Lung (tissue), 12 donors: ENCODE data around the gene MUC4. TPM values are rescaled to one million over a fixed set of nuclear protein-coding genes. Genes with fewer than 3 reads are reported as not detected.
"Not testable (repeated sequence)": the region's sequence is repeated elsewhere in the genome, so short reads cannot be mapped to it uniquely, and the experiment has no call there.

ENCODE experiments used
- ATAC-seq: fragments of 200-7000 bp; cut with Tn5 transposase; one replicate; pipeline ENCODE4 v1.9.1; 2020; ENCODE audit warnings: moderate number of reproducible peaks; ENCODE audit not compliant: insufficient read depth, low FRiP score
- DNase-seq, 3 donors: peaks; one replicate each; pipeline ENCODE4 v3.0.0-alpha.2; 2013 to 2017
- H3K27ac ChIP-seq, 2 donors: one replicate each; pipeline ENCODE4 v1.5.1; 2013; ENCODE audit warnings: mild to moderate bottlenecking in 2 of 2, moderate library complexity in 2 of 2, control low read depth in 1 of 2, inconsistent platforms in 1 of 2, low read depth in 1 of 2, low read length in 1 of 2
- H3K27me3 ChIP-seq, 3 donors: one replicate each; pipeline ENCODE4 v1.5.1; 2013; ENCODE audit warnings: low read length in 2 of 3; ENCODE audit not compliant: control insufficient read depth in 3 of 3, insufficient read depth in 3 of 3
- H3K36me3 ChIP-seq, 4 donors: one replicate each; pipeline ENCODE4 v1.5.1; 2013; ENCODE audit warnings: low read length in 4 of 4, mild to moderate bottlenecking in 1 of 4, moderate library complexity in 1 of 4; ENCODE audit not compliant: control insufficient read depth in 4 of 4, insufficient read depth in 4 of 4
- H3K4me1 ChIP-seq, 5 donors: one replicate each; pipeline ENCODE4 v1.5.1; 2013; ENCODE audit warnings: low read length in 5 of 5, mild to moderate bottlenecking in 2 of 5, moderate library complexity in 1 of 5; ENCODE audit not compliant: control insufficient read depth in 5 of 5, insufficient read depth in 5 of 5
- H3K4me3 ChIP-seq: one replicate; pipeline ENCODE4 v1.5.1; 2013; ENCODE audit warnings: mild to moderate bottlenecking, control low read depth, moderate library complexity
- H3K9ac ChIP-seq, 2 donors: one replicate each; pipeline ENCODE4 v1.5.1; 2013; ENCODE audit warnings: low read length in 2 of 2, control low read depth in 1 of 2; ENCODE audit not compliant: insufficient read depth in 1 of 2
- H3K9me3 ChIP-seq, 4 donors: one replicate each; pipeline ENCODE4 v1.5.1; 2013; ENCODE audit warnings: low read length in 3 of 4, mild to moderate bottlenecking in 1 of 4, moderate library complexity in 1 of 4; ENCODE audit not compliant: control insufficient read depth in 4 of 4, insufficient read depth in 3 of 4
- CTCF ChIP-seq: IDR thresholded peaks from 2 replicates; pipeline ENCODE4 v1.5.1; 2012; ENCODE audit warnings: mild to moderate bottlenecking; ENCODE audit errors: control extremely low read depth, extremely low read depth
- WGBS, 2 donors: extraction: QIAGEN DNeasy Blood & Tissue Kit; methylation state at CpG; one replicate each; pipeline ENCODE4 v1.1.7; 2013; 5-methylcytosine and 5-hydroxymethylcytosine counted together
- polyA plus RNA-seq, 2 donors: library from polyadenylated mRNA; stranded (reverse); fragments of 200-250 nt; gene quantifications; one replicate each; pipeline ENCODE4 v1.2.1, GENCODE V29; 2013
- total RNA-seq, 2 donors: library from RNA; depleted of rRNA in 1 of 2; stranded (reverse); fragments of >200 nt in 1 of 2; gene quantifications; one replicate each; pipeline ENCODE4 v1.2.1, GENCODE V29; 2014 to 2021
- donor health status: control.
- donor health status: control.
- donor health status: Bipolar disorder and iron deficiency.
- donor health status: healthy.
- donor health status: DM: yes; HTN: yes; CAD: no.

MUC4 gene
- total and polyA plus RNA-seq, 4 donors, result 10.0 to 56.0 (median 21.9) TPM

GRCh38 chr3:195820901-195821300 lies 9.2 kb upstream of the MUC4 start:
- TF ChIP-seq CTCF, result no peak
- 79 to 90% methylated on average over 5 of the region's 5 CpGs for WGBS, 2 donors
- DNase-seq (no peak), ATAC-seq (no peak)
- no peaks in the 10 kb centered on the region for H3K9me3 ChIP-seq
- no peak overlapping the region for H3K27ac ChIP-seq
- no peaks in the 10 kb centered on the region for H3K36me3 ChIP-seq
- no peak overlapping the region for H3K4me3 ChIP-seq
- H3K9ac ChIP-seq, result no peak overlapping the region
- peaks cover 0 to 10% (median 0%) of the 10 kb centered on the region in 5 donors for H3K4me1 ChIP-seq
- H3K27me3 ChIP-seq, result peaks cover 0 to 8% (median 0%) of the 10 kb centered on the region in 3 donors

GRCh38 chr3:195820186-195820585 lies 8.5 kb upstream of the MUC4 start:
- ATAC-seq, result no peak
- 85 to 87% methylated on average over 8 of the region's 8 CpGs for WGBS, 2 donors
- no peaks in the 10 kb centered on the region for H3K36me3 ChIP-seq
- peaks cover 0 to 3% (median 0%) of the 10 kb centered on the region in 3 donors for H3K27me3 ChIP-seq
- H3K9ac ChIP-seq, result no peak overlapping the region
- H3K4me3 ChIP-seq, result no peak overlapping the region
- H3K9me3 ChIP-seq, result no peaks in the 10 kb centered on the region
- peaks cover 0 to 10% (median 0%) of the 10 kb centered on the region in 5 donors for H3K4me1 ChIP-seq
- TF ChIP-seq CTCF, result no peak
- DNase-seq, result no peak
- H3K27ac ChIP-seq, result no peak overlapping the region

DNA sequence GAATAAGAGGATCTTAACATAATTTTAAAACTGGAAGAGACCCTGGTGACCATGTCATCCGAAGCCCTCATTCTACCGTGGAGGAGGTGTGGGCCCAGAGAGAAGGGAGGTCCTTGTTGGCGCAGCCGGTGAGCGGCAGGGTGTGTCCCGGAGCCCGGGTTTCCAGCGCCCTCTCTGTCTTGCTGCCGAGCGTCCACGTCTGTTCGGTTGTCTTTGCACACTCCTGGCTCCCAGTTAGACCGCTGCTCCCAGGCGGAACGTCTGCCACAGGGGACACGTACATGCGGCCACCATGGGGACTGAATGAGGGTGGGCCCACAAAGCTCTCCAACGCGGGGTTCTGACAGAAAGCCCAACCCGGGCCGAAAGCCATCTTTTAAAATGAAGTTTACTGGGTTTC lies 6.6 kb upstream of the MUC4 start:
- TF ChIP-seq CTCF, result no peak
- ATAC-seq (no peak), DNase-seq (no peak)
- no peak overlapping the region for H3K4me3 ChIP-seq
- H3K9me3 ChIP-seq, result no peaks in the 10 kb centered on the region
- no peak overlapping the region for H3K27ac ChIP-seq
- peaks cover 0 to 9% (median 0%) of the 10 kb centered on the region in 3 donors for H3K27me3 ChIP-seq
- no peak overlapping the region for H3K9ac ChIP-seq
- H3K4me1 ChIP-seq, result peaks cover 0 to 4% (median 0%) of the 10 kb centered on the region in 5 donors
- H3K36me3 ChIP-seq, result no peaks in the 10 kb centered on the region
- 92 to 95% methylated on average over 21 of the region's 21 CpGs for WGBS, 2 donors

- Histone ChIP-seq H3K9ac (no peak overlapping the region), H3K9me3 (no peaks in the 10 kb centered on the region), H3K27ac (no peak overlapping the region), H3K36me3 (no peaks in the 10 kb centered on the region), H3K27me3 (peaks cover 0 to 12% (median 0%) of the 10 kb centered on the region in 3 donors), H3K4me1 (peaks cover 0 to 4% (median 0%) of the 10 kb centered on the region in 5 donors), H3K4me3 (no peak overlapping the region)
- 91 to 92% methylated on average over 17 of the region's 17 CpGs for WGBS, 2 donors
- DNase-seq (no peak), ATAC-seq (no peak)
- no peak for TF ChIP-seq CTCF
Observed at GRCh38 chr3:195817578-195818135, 5.9 kb upstream of the MUC4 start.

- not testable (repeated sequence) for H3K27ac ChIP-seq, H3K4me1 ChIP-seq, H3K9me3 ChIP-seq, H3K9ac ChIP-seq, ATAC-seq, H3K4me3 ChIP-seq, DNase-seq, H3K36me3 ChIP-seq
- WGBS, 2 donors, result 89 to 93% methylated on average over 21 to 23 of the region's 23 CpGs
- peaks cover 0 to 19% (median 0%) of the 10 kb centered on the region in 3 donors for H3K27me3 ChIP-seq
Observed at GRCh38 chr3:195816276-195816913, 4.7 kb upstream of the MUC4 start.
